ENCODE data around the gene PRKCB.
"Not testable (repeated sequence)": the region's sequence is repeated elsewhere in the genome, so short reads cannot be mapped to it uniquely, and the experiment has no call there.

Gene PRKCB

GRCh38 chr16:24054741-24055491 lies 219.1 kb downstream of the PRKCB start:
- no peak for DNase-seq

- no peak for DNase-seq
Observed at GRCh38 chr16:24062270-24062817, 226.6 kb downstream of the PRKCB start.

DNA sequence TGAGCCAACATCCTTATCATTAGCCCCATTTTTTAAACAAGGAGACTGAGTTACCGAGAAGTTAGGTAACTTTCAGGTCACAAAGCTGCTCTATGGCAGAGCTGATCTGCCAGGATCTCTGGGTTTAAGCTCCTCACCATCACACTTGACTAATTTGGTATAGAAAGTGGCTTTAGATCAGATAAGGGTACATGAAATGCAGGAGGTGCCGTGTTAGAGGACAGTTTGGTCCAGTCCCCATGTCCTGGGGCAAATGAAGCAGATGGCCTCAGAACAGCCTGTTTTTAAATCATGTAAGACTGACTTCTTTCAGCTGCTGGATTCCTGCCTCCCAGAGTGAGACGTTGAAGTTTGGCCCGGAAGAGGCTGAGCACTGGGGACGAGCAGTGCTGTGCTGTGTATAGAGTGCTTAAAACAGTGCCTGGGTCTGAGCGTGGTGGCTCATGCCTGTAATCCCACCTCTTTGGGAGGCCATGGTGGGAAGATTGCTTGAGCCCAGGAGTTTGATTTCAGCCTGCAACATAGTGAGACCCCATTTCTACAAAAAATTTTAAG lies 233.3 kb downstream of the PRKCB start:
- no peak for DNase-seq

DNA sequence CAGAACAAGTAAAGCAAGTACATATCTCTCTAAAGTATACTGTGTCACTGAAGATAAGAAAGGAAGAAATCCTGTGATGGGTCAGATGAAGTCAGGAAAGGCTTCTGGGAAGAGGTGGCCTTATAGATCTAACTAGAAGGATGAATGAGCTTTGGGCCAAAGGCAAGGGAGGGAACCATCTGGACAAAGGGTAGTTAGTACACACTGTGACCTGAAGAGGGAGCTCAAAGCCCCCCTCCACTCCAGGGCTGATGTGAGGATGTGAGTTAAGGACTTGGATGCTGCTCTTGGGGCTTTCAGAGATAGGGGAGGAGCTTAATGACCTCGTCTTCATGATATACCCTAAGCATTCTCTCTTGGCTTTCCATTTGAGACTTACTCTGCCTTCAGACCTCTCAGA lies 235.1 kb downstream of the PRKCB start:
- no peak for DNase-seq

- DNase-seq = no peak
Observed at GRCh38 chr16:24071666-24072360, 236.0 kb downstream of the PRKCB start.

DNA sequence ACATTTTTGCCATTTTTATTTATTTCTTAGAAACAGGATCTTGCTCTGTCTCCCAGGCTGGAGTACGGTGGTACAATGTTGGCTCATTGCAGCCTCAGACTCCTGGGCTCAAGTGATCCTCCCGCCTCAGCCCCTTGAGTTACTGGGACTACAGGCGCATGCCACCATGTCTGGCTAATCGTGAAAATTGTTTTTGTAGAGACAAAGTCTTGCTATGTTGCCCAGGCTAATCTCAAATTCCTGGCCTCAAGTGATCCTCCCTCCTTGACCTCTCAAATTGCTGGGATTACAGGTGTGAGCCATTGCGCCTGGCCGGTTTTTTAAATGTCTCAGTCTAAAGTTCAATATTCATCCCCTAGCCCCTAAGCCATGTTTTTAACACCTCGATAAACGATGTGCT lies 237.5 kb downstream of the PRKCB start:
- DNase-seq = no peak

DNA sequence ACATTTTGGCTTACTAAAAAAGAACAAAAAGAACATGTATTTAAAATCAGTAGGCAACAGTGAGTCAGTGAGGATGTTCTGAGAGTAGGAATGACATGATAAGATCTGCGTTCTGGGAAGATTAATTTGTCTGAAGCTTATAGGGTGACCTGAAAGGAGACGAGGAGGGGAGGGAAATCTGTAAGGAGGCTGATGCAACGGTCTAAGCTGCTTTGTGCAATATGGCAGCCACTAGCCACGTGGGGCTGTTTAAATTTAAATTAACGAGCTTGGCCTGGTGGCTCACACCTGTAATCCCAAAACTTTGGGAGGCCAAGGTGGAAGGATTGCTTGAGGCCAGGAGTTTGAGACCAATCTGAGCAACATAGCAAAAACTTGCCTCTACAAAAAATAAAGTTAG lies 238.8 kb downstream of the PRKCB start:
- no peak for DNase-seq

DNA sequence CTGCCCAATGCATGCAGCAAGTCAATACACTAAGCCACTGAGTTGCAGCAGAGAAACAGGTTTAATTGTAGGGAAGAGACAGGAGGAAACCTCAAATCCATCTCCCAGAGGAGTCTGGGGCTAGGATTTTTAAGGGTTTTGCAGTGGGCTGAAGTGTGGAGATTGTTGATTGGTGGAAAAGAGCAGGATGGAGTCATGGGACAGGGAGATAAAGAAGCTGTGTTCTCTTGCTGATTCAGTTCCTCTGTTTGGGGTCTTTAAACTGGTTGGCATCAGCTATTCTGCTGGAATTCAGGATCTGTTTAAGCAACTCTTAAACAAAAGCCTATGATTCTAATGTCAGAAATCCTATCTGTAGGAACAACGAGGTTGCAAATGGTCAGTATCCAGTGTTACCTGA lies 239.5 kb downstream of the PRKCB start:
- DNase-seq = no peak

DNA sequence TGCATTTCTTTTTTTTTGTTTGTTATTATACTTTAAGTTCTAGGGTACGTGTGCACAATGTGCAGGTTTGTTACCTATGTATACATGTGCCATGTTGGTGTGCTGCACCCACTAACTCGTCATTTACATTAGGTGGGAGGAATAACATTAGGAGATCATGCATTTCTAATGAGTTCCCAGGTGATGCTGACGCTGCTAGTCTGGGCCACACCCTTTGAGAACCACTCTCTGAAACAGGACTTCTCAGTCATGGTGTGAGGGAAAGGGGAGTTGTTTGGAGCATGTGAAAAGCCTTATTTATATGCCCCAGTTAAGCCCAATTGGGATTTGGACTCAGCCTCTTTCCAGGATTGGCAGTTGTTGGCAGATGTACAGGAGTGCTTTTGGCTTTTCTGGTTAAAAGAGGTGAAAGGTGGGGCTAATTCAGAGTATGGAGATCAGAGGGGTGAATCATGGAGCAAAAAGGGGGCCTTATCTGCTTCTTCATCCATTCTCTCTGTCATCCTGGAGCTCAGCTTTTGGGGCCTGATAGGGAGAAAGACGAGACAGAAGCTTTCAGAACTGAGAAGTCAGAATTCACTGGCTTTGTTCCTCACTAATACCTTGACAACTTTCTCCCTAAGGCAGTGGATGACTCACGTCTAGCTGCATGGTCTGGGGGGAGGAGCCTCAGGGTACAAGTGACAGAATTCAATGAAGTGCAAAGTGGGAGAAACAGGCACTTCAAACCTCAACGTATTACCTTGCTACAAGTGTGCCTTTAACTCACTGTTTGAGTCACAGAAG lies 240.3 kb downstream of the PRKCB start:
- DNase-seq = no peak

- DNase-seq = no peak
Observed at GRCh38 chr16:24077292-24077691, 241.5 kb downstream of the PRKCB start.

DNA sequence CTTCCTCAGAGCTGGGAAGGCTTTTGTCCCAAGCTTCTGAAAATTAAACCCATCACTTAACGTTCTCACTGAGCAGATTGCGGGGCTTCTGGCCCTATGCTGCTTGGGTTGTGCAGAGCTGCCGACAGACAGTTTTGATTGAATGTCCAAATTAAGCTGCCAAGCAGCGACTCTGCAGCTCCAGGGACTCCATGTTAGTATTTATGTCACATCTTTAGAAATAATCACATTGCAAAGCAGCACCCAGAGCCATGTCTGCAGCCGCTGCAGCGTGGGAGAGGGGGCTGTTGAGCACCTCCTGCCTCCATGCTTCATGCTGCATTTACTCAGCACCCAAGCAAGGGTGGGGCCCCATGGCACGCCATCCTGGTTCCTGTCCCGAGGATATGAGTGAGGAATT lies 242.2 kb downstream of the PRKCB start:
- DNase-seq = no peak

DNA sequence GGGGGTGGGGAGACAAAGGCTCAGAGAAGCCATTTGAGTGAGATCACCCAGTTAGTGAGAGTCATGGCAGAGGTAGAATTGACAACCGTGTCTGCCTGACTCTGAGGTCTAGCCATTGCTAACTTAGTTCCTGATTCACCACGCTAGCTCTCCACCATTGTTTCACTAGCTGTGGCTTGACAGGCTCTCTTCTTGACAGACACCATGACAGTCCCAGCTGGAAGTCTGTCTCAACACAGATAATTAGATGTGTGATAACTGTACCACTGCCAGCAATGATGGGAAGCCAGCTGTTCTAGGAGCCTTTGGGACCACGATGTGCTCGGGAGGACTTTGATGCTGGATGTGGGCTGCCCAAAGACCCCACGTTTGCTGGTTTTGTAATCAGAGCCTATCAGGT lies 249.9 kb downstream of the PRKCB start:
- no peak for DNase-seq

GRCh38 chr16:24087891-24088410 lies 252.2 kb downstream of the PRKCB start:
- DNase-seq = no peak

DNA sequence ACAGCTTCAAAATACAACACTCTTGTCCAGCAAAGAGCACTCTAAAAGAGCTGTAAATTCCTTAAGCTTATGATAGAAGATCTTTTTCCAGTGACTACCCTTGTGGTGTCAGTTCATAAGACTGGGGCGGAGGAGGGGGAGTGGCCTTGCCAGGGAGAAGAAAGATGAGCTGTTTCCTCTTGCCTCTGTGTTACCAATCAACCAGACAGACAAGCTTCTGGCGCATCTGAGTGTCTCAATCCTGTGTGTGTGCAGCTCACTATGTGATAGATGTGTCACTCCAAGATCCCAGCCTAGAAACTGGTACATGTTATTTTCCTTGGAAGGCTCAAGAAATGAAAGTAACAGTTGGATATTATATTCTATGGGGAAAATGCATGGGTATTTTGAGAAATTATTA lies 253.0 kb downstream of the PRKCB start:
- no peak for DNase-seq

- no peak for DNase-seq
Observed at GRCh38 chr16:24091125-24091524, 255.3 kb downstream of the PRKCB start.

DNA sequence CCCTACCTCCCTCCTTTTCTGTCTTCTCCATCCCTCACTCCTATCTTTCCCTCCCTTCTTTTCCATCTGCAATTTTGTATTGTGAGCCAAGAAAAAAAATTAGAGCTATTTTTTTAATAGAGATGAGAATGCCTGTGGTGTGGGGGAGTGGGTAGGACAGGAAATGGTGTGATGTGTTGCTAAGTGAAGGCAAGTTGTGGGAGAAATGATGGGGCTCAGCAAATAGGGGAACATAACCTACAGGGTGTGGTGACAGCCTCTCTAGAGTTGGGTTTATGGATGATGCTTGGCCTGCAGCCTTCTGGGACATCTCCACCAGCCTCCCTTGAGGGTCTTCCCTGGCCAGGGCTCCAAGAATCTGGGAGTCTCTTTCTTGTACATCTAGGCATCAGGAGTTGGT lies 257.3 kb downstream of the PRKCB start:
- DNase-seq = no peak

DNA sequence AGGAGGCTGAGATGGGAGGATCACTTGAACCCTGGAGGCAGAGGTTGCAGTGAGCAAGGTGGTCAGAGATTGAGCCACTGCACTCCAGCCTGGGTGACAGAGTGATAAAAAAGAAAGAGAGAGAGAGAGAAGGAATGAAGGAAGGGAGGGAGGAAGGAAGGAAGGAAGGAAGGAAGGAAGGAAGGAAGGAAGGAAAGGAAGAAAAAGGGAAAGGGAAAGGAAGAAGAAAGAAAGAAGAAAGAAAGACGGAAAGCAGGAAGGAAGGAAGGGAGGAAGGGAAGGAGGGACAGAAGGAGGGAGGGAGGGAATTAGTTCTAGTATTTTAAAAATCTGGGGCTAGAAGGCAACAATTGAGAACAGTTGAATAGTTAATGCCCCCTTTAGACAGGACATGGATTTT lies 258.9 kb downstream of the PRKCB start:
- DNase-seq = no peak

- DNase-seq = no peak
Observed at GRCh38 chr16:24098896-24099295, 263.1 kb downstream of the PRKCB start.

DNA sequence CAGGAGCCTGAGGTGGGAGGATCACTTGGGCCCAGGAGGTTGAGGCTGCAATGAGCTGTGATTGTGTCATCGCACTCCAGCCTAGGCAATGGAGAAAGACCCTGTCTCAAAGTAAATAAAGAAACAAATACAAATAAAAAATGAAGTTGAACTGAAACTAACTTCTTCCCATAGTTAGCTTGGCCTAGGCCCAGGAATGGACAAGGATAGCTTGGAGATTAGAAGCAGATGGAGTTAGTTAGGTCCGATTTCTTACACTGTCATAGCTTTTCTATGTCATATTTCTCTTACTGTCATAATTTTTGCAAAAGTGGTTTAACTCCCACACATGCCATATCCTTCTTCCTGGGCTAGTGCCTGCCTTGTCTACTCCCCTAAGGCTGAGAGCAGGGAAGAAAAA lies 265.6 kb downstream of the PRKCB start:
- DNase-seq = no peak

- no peak for DNase-seq
Observed at GRCh38 chr16:24102209-24102660, 266.5 kb downstream of the PRKCB start.

GRCh38 chr16:24105471-24105870 lies 269.7 kb downstream of the PRKCB start:
- not testable (repeated sequence) for DNase-seq

DNA sequence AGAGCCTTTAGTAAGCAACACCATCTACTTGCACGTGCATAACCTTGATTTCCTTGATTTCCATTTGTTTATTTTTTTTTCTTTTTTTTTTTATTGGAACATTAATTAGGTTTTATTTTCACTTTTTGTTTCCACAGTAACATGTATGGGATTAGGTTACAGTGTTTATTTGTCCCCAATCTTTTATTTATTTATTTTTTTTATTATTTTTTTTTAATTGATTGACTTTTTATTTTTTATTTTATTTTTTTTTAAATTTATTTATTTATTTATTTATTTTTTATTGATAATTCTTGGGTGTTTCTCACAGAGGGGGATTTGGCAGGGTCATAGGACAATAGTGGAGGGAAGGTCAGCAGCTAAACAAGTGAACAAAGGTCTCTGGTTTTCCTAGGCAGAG lies 272.3 kb downstream of the PRKCB start:
- DNase-seq = not testable (repeated sequence)

DNA sequence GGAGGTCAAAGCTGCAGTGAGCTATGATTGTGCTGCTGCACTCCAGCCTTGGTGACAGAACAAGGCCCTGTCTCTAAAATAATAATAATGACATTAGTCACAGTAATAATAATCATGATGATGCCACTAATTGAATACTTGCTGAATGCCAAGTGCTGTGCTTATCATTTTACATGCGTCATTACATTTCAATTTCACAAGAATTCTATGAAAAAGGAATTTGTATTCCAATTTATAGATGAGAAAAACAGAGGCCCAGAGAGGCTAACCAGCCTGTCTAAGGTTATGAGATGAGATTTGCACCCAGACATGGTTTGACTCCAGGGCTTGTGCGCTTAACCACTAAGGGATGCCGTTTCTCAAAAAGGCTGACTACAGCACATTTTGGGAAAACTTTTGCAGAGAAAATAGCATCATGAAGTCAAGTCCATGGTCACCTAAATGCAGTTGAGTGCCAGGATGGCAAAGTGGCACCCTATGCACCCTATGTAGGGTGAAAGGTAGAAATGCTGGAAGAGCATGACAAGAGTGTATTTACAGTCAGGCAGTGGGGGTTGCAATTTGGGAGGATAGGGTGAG lies 276.0 kb downstream of the PRKCB start:
- no peak for DNase-seq
